ENCODE data around the gene JARID2.

Gene JARID2

GRCh38 chr6:15556711-15557110 lies 310.8 kb downstream of the JARID2 start:
- no peak for DNase-seq

DNA sequence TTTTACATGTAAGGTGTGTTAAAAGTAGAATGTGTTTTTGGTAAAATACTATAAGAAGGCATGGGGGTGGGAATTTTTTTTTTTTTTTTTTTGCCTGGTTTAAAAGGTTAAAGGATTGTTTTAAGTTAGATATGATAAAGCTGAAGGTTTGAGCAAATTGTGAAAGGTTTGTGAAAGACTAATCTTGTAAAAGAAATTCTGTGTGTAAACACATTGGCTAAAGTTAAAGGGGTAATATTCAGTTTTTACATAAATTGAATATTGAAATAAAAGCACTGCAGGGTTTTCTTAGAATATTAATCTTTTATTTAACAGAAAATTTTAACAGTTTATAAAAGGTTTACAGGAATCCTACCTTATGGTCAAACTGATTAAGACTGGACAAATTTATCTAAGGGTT lies 311.3 kb downstream of the JARID2 start:
- DNase-seq = no peak

GRCh38 chr6:15560713-15561112 lies 314.8 kb downstream of the JARID2 start:
- DNase-seq = no peak

GRCh38 chr6:15561447-15562199 lies 315.8 kb downstream of the JARID2 start:
- no peak for DNase-seq

GRCh38 chr6:15562977-15563376 lies 317.1 kb downstream of the JARID2 start:
- no peak for DNase-seq

- DNase-seq = no peak
Observed at GRCh38 chr6:15569035-15569995, 323.4 kb downstream of the JARID2 start.

DNA sequence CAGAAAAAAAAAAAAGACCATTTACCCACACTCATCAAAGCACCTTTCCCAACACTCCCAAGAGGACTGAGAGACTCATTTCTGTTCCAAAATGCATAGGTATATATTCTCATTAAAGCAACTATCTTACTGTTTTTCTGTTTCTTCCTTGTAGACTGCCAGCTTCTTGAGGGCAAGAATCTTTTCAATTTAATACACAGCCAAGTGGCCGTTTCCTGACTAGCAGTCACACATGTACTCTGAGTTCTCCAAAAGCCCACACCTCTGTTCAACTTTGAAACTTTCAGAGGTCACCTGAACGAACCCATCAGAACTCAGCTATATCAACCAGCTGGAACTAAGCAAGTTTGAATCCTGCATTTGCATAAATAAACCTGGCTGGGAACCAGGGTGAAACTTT lies 324.3 kb downstream of the JARID2 start:
- no peak for DNase-seq
